Stimulated activated CD4-positive, alpha-beta T cell treated with anti-CD3 and anti-CD28 coated beads, Interleukin-2, amount 100 ng/mL, for 24 hours (primary cell): ENCODE data around the gene THRB.

Source experiments
- DNase-seq, 2 donors: peaks; one replicate each; pipeline ENCODE4 v3.0.0-alpha.2; 2020

THRB gene

DNA sequence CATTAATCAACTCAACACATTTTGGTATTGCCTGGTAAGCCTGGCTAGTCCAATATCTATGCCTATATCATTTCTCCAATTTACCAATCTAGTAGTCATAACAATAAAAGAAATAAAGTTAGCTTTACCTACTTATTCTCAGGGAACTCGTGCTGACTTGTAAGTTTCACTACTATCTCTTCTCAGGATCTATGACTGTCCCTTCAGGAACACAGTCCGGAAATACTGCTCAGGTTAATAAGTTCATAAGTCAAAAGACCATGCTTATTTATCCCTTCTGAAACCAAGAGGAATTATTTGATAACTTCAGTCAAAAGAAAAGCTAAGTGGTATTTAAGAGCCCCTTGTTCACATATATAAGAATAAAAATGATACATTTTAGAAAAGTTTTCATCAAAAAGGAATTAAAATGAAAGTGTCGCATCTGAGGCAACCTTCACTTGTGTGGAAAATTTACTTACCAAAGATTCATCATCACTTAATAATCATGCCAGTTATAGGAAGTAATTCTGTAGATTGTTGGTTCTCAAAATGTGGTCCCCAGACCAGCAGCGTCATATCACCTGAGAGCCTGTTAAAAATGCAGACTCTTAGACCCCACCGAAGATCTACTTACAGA is 15.5 kb upstream of the THRB start:
- no peak for DNase-seq

- DNase-seq, result no peak
Observed at GRCh38 chr3:24508423-24508839, 13.8 kb upstream of the THRB start.

DNA sequence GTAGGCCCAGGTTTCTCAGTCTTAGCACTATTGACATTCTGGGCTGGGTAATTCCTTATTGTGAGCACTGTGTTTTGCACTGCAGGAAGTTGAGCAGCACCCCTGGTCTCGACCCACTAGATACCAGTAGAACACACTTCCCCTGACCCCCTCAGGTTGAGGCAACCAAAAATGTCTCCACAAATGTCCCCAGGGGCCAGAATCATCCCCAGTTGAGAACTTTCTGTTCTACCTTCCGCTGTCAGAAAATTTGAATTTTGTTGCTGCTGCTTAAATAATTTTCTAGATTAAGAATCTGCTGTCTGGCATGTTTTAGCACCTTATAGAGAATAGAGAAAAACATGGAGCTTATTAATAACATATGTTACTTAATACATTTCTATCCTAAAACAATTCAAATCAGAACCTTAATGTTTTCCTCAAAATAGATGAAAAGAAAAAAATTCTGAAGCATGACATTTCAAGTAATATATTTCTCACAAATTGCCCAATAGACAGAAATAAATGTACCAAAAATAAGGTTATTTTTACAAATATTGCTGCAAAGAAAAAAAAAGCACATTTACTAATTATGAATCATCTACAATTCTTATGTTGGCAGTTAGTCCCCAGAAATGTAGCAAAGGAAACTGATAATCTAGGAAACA is 13.2 kb upstream of the THRB start:
- DNase-seq, result no peak

GRCh38 chr3:24506966-24507775 is 12.5 kb upstream of the THRB start:
- no peak for DNase-seq

GRCh38 chr3:24505691-24506550 is 11.3 kb upstream of the THRB start:
- DNase-seq, result no peak

GRCh38 chr3:24504772-24505171 is 10.1 kb upstream of the THRB start:
- no peak for DNase-seq

DNA sequence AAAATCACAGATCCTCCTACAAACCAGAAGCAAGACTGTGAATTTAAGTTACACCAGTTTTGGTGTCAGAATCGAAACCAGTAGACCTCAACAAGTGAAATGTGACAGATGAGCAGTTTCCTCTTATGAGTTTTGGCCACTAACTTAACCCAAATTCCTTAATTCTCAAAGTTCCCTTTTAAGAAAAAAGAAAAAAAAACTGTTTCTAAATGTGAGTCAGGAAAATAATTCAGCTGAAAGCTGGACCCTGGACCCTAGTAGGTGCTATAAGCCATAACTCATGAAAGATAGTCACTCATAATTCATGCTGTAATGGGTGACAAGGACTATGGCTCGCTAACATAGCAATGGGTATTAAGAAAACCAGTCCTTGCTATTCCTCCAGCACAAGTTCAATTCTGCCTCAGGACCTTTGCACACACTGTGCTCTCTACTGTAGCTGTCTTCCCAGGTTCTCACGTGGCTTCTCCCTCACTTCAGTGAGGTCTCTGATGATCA is 9.0 kb upstream of the THRB start:
- no peak for DNase-seq

GRCh38 chr3:24502690-24503089 is 8.0 kb upstream of the THRB start:
- no peak for DNase-seq

GRCh38 chr3:24500806-24501205 is 6.2 kb upstream of the THRB start:
- DNase-seq, result no peak

GRCh38 chr3:24499991-24500390 is 5.3 kb upstream of the THRB start:
- no peak for DNase-seq

GRCh38 chr3:24498796-24499195 is 4.1 kb upstream of the THRB start:
- no peak for DNase-seq

DNA sequence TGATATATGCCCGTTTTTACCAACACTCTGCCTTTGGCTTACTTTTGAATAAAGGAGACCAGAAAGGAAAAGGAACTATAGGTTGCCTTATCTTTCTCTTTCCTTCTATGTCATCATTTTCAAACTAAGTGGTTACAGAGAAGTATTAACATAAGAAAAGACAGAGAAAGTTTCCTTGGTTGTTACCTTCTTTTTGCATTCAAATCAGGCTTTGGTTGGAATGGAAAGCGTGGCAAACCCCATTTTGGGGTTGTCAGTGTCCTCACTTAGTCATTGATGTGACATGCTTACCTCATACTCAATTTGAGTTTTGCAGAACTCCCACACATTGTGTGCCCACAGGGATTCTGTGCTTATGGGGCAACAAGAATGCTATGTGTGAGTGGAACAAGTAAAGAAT is 3.7 kb upstream of the THRB start:
- DNase-seq, result no peak

DNA sequence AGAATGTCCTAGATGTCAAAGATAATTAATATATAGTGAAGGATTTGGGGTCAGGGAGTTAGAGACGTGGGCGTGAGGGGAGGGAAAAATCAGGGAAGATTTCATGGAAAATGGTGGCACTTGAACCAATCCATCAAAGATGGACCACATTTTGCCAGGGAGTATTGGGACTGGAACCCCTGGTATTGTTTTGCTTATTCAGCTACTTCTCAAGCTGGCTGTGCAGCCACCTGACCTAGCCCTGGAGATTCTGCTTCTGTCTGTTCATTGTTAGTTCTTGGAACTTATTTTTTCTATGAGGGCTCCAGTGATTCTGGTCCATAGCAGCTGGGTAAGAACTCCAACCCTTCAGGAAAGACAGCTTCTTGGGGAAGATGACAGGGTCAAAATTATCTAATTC is 3.3 kb upstream of the THRB start:
- DNase-seq, result no peak

- DNase-seq, result peak in 1 of 2 donors; percentile 5
Observed at GRCh38 chr3:24496529-24497482, 2.2 kb upstream of the THRB start.

DNA sequence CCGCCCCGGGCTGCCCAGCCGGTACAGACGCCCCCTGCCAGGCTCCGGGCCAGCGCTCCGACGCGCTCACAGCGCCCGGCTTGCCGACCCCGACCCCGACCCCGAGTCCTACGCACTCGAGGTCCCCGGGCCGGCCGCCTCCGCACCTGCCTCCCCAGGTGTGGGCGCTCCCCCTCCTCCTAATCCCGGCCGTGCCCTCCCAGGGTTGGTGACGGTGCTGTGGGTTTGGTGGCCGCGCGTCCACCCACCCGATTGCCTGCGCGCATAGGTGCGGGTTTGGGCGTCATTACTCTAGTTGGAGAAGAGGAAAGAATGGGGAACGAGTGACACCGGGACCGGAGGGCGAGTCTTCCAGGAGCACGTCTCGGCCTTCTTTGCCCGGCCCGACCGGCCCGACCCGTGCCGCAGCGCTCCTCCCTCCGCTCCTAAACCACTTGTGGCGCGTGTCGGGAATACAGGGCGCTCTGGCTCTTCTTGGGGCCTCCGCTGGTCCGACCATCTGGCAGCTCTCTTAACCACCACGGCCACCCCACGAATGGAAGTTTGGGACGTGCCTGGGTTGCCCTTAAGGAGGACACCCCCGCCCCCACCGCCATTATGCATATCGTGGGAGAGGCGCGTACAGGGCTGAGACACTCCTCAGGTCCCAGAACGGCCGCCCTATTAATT is 810 bp upstream of the THRB start:
- DNase-seq, result no peak

DNA sequence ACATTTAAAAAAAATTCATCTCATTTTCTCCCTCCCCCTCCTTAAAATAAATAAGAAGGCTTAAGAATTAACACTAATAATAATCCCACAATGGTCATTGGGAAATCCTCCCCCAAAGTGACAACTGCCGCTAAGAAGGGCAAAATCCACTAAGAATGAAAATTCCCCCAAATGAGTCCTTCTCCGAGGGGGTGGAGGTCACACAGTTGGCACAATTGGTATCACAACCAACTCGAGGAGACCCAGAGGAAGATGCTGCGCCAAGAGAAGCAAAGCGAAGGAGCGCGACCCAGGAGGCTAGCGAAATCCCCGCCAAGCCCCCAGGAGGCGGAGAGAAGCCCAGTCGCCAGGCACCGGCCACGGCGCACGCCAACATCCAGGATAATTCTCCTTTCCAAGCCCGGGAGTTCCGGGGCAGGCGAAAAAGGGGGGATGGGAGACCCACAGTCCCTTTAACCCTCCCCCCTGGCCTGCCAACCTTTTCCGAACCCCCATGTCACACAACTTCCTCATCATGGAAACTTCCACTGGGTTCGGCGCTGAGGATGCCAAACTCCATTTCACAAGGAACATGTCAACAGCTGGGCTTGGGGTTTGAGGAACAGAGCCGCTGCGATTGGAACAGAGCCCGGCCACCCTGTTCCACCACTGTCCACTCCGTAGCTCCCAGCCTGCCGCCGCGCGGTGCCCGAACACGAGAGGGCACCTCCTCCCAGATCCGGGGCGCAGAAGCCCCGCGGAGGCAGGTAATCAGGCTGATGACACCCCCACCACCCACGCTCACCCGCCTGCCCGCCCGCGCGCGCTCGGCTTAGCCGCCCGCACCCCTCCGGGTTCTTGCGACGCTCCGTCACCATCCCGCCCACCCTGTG is 668 bp downstream of the THRB start:
- no peak for DNase-seq

GRCh38 chr3:24492971-24493551 is 1.6 kb downstream of the THRB start:
- no peak for DNase-seq

GRCh38 chr3:24490151-24490550 is 4.5 kb downstream of the THRB start:
- no peak for DNase-seq
